Measurements from ENCODE around the gene DNPH1.

Gene DNPH1

DNA sequence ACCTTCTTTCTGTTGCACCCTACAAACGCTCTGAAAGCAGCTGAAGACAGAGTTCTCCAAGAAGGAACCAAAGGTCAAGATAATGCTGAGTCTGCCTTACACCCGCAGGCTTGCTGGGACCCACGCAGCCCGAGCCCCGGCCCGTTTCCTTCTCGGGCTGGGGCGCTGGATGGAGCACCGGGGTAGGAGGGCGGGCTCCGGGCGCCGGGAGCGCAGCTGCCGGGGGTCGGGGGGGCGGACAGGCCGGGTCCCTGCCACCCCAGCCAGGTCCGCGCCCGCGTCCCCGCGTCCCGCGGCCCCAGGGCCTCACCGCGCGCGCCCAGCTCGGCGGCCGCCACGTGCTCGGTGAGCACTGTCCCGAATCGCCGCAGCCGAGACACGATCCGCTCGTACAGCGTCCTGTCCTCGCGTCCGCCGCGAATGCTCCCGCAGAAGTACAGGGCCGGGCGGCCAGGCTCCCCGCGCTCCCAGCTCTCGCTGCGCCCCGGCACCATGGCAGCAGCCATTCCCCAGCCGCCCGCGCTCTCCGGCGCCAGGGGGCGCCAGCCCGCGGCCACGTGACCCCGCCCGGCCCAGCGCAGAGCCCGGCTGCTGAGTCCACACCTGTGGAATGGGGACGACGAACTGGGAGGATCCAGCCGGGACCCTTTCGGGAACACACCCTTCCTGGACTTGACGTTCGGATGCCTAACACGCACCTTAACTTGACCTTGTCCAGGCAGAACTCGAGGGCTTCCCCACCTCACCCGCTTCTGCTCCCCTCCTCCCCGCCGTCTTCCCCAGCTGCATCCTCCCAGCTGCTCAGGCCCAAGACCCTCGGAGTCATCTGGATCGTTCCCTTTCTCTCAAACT is at the start of gene DNPH1 (continued):
- TF ChIP-seq, protein P1, sequence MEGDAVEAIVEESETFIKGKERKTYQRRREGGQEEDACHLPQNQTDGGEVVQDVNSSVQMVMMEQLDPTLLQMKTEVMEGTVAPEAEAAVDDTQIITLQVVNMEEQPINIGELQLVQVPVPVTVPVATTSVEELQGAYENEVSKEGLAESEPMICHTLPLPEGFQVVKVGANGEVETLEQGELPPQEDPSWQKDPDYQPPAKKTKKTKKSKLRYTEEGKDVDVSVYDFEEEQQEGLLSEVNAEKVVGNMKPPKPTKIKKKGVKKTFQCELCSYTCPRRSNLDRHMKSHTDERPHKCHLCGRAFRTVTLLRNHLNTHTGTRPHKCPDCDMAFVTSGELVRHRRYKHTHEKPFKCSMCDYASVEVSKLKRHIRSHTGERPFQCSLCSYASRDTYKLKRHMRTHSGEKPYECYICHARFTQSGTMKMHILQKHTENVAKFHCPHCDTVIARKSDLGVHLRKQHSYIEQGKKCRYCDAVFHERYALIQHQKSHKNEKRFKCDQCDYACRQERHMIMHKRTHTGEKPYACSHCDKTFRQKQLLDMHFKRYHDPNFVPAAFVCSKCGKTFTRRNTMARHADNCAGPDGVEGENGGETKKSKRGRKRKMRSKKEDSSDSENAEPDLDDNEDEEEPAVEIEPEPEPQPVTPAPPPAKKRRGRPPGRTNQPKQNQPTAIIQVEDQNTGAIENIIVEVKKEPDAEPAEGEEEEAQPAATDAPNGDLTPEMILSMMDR (tag by site-specific recombination; IDR thresholded peaks at IDR 0.05): peak; percentile 75
- TF ChIP-seq ZNF837 (tag by site-specific recombination; IDR thresholded peaks at IDR 0.05): no peak
- no peak for TF ChIP-seq GFI1B (tag by site-specific recombination; IDR thresholded peaks at IDR 0.05)
- no peak for TF ChIP-seq ZNF792 (tag by site-specific recombination; IDR thresholded peaks at IDR 0.05)
- TF ChIP-seq HOXD13 (CRISPR knock-in tag; IDR thresholded peaks at IDR 0.05; ENCODE audit: borderline replicate concordance): no peak
- no peak for TF ChIP-seq ZNF138 (tag by site-specific recombination; IDR thresholded peaks at IDR 0.05; ENCODE audit: borderline replicate concordance)
- TF ChIP-seq TRIM28 (IDR thresholded peaks at IDR 0.05; ENCODE audit: borderline replicate concordance, low read length): no peak
- TF ChIP-seq ZNF664 (tag by site-specific recombination; IDR thresholded peaks at IDR 0.05): no peak
- no peak for TF ChIP-seq ZNF292 (tag by site-specific recombination; IDR thresholded peaks at IDR 0.05; ENCODE audit: borderline replicate concordance, low read depth)
- no peak for TF ChIP-seq ZNF777 (tag by site-specific recombination; IDR thresholded peaks at IDR 0.05; ENCODE audit: borderline replicate concordance)
- no peak for TF ChIP-seq ZNF416 (tag by site-specific recombination; IDR thresholded peaks at IDR 0.05)
- no peak for TF ChIP-seq ZBTB48 (tag by site-specific recombination; IDR thresholded peaks at IDR 0.05)
- peak; percentile 49; the same call in 1 of the 2 replicates for TF ChIP-seq ZBTB20 (tag by site-specific recombination; IDR thresholded peaks at IDR 0.05)
- no peak for TF ChIP-seq ZNF621 (tag by site-specific recombination; IDR thresholded peaks at IDR 0.05)
- TF ChIP-seq, protein P2, sequence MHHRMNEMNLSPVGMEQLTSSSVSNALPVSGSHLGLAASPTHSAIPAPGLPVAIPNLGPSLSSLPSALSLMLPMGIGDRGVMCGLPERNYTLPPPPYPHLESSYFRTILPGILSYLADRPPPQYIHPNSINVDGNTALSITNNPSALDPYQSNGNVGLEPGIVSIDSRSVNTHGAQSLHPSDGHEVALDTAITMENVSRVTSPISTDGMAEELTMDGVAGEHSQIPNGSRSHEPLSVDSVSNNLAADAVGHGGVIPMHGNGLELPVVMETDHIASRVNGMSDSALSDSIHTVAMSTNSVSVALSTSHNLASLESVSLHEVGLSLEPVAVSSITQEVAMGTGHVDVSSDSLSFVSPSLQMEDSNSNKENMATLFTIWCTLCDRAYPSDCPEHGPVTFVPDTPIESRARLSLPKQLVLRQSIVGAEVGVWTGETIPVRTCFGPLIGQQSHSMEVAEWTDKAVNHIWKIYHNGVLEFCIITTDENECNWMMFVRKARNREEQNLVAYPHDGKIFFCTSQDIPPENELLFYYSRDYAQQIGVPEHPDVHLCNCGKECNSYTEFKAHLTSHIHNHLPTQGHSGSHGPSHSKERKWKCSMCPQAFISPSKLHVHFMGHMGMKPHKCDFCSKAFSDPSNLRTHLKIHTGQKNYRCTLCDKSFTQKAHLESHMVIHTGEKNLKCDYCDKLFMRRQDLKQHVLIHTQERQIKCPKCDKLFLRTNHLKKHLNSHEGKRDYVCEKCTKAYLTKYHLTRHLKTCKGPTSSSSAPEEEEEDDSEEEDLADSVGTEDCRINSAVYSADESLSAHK (tag by site-specific recombination; IDR thresholded peaks at IDR 0.05): no peak
- no peak for TF ChIP-seq ZNF571 (tag by site-specific recombination; IDR thresholded peaks at IDR 0.05)
- TF ChIP-seq ZNF2 (tag by site-specific recombination; IDR thresholded peaks at IDR 0.05): 0 out of 2 replicates have a peak, but pooled peaks have one; percentile 63
- TF ChIP-seq REPIN1 (tag by site-specific recombination; IDR thresholded peaks at IDR 0.05; ENCODE audit: low read depth): no peak
- TF ChIP-seq OVOL3 (tag by site-specific recombination; IDR thresholded peaks at IDR 0.05): no peak
- no peak for TF ChIP-seq ZNF548 (tag by site-specific recombination; IDR thresholded peaks at IDR 0.05)
- TF ChIP-seq MZF1 (tag by site-specific recombination; IDR thresholded peaks at IDR 0.05; ENCODE audit: borderline replicate concordance): peak; percentile 82
- TF ChIP-seq ZFP3 (tag by site-specific recombination; IDR thresholded peaks at IDR 0.05; ENCODE audit: low read depth): no peak
- TF ChIP-seq ZFHX2 (tag by site-specific recombination; conservative IDR thresholded peaks at IDR 0.05): no peak; the same call in 1 of the 2 replicates
- TF ChIP-seq ZNF701 (tag by site-specific recombination; IDR thresholded peaks at IDR 0.05): no peak
- peak; percentile 56; the same call in 1 of the 2 replicates for TF ChIP-seq MEIS1 (CRISPR knock-in tag; IDR thresholded peaks at IDR 0.05; ENCODE audit: borderline replicate concordance)
- 0 out of 2 replicates have a peak, but pooled peaks have one; percentile 26 for TF ChIP-seq ZNF10 (tag by site-specific recombination; IDR thresholded peaks at IDR 0.05)
- TF ChIP-seq, protein P3, sequence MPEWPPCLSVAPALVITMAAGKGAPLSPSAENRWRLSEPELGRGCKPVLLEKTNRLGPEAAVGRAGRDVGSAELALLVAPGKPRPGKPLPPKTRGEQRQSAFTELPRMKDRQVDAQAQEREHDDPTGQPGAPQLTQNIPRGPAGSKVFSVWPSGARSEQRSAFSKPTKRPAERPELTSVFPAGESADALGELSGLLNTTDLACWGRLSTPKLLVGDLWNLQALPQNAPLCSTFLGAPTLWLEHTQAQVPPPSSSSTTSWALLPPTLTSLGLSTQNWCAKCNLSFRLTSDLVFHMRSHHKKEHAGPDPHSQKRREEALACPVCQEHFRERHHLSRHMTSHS (tag by site-specific recombination; IDR thresholded peaks at IDR 0.05): no peak
- TF ChIP-seq ZSCAN30 (tag by site-specific recombination; IDR thresholded peaks at IDR 0.05): peak; percentile 98
- no peak for TF ChIP-seq ZNF202 (tag by site-specific recombination; IDR thresholded peaks at IDR 0.05; ENCODE audit: borderline replicate concordance)
- TF ChIP-seq, protein P4, sequence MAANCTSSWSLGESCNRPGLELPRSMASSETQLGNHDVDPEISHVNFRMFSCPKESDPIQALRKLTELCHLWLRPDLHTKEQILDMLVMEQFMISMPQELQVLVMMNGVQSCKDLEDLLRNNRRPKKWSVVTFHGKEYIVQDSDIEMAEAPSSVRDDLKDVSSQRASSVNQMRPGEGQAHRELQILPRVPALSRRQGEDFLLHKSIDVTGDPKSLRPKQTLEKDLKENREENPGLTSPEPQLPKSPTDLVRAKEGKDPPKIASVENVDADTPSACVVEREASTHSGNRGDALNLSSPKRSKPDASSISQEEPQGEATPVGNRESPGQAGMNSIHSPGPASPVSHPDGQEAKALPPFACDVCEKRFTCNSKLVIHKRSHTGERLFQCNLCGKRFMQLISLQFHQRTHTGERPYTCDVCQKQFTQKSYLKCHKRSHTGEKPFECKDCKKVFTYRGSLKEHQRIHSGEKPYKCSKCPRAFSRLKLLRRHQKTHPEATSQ (tag by site-specific recombination; IDR thresholded peaks at IDR 0.05): 0 out of 2 replicates have a peak, but pooled peaks have one; percentile 30
- TF ChIP-seq, protein P5, sequence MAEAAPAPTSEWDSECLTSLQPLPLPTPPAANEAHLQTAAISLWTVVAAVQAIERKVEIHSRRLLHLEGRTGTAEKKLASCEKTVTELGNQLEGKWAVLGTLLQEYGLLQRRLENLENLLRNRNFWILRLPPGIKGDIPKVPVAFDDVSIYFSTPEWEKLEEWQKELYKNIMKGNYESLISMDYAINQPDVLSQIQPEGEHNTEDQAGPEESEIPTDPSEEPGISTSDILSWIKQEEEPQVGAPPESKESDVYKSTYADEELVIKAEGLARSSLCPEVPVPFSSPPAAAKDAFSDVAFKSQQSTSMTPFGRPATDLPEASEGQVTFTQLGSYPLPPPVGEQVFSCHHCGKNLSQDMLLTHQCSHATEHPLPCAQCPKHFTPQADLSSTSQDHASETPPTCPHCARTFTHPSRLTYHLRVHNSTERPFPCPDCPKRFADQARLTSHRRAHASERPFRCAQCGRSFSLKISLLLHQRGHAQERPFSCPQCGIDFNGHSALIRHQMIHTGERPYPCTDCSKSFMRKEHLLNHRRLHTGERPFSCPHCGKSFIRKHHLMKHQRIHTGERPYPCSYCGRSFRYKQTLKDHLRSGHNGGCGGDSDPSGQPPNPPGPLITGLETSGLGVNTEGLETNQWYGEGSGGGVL (tag by site-specific recombination; IDR thresholded peaks at IDR 0.05): peak; percentile 8; the same call in 1 of the 2 replicates
- TF ChIP-seq KLF7 (tag by site-specific recombination; IDR thresholded peaks at IDR 0.05; ENCODE audit: borderline replicate concordance): no peak

Measured in HEK293 (cell line).